Fibroblast of lung (primary cell): ENCODE data around the gene CDIPT.

Experiments
- EZH2 ChIP-seq: IDR thresholded peaks from 2 replicates; pipeline ENCODE4 v1.5.1; 2012; ENCODE audit warnings: low read length, control low read depth, mild to moderate bottlenecking; ENCODE audit errors: missing control alignments
- TF ChIP-seq, protein P1 (sequence below), 2 donors: IDR thresholded peaks in 1 of 2; conservative IDR thresholded peaks in 1 of 2; 1 replicate in 1 of 2; 2 replicates in 1 of 2; pipeline ENCODE4 v1.5.1; 2011 to 2012; ENCODE audit warnings: low read length in 2 of 2, control low read depth in 1 of 2, inconsistent platforms in 1 of 2, low read depth in 1 of 2, mild to moderate bottlenecking in 1 of 2

DNA sequence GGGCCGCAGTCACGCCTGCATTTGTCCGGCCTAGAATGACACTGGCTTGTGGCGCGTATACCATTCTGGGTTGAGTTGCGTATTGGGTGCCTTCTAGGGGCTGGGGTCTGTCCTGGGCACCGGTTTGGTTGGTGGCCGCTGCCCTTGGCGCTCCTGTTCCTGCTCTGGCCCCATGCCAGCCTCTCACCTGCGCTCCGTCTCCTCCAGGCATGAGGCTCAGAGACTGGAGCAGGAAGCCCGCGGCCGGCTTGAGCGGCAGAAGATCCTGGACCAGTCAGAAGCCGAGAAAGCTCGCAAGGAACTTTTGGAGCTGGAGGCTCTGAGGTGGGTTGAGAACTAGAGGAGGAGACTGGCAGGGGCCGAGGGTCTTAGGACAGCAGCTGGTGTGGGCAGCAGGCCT, 17.4 kb downstream of the CDIPT start:
- TF ChIP-seq, protein P1, sequence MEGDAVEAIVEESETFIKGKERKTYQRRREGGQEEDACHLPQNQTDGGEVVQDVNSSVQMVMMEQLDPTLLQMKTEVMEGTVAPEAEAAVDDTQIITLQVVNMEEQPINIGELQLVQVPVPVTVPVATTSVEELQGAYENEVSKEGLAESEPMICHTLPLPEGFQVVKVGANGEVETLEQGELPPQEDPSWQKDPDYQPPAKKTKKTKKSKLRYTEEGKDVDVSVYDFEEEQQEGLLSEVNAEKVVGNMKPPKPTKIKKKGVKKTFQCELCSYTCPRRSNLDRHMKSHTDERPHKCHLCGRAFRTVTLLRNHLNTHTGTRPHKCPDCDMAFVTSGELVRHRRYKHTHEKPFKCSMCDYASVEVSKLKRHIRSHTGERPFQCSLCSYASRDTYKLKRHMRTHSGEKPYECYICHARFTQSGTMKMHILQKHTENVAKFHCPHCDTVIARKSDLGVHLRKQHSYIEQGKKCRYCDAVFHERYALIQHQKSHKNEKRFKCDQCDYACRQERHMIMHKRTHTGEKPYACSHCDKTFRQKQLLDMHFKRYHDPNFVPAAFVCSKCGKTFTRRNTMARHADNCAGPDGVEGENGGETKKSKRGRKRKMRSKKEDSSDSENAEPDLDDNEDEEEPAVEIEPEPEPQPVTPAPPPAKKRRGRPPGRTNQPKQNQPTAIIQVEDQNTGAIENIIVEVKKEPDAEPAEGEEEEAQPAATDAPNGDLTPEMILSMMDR (conservative IDR thresholded peaks at IDR 0.05 in 1 of 2, IDR thresholded peaks at IDR 0.05 in 1 of 2; ENCODE audit: low read depth in 1 of 2, low read length in 2 of 2) = no peak
- TF ChIP-seq EZH2 = no peak
